ENCODE results near the gene TSG101.

The TSG101 gene

DNA sequence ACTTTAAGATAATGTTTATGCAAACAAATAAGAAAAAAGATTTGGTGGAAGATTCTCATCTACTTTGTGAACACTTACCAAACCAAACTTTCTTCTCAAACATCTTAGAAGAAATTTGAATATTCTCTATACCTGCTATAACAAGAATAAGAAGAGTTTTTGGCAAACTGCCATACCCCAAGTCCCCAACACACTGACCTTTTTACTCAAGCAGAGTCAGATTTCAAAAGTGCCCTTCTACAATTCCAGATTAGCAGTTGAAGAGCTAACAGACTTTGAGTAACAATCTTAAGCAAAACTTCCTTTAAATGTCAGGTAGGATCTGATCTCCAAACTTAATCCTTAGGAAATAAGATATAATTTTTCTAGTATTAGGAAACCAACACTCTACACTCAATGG lies 33.9 kb downstream of the TSG101 start:
- DNase-seq, result no peak

DNA sequence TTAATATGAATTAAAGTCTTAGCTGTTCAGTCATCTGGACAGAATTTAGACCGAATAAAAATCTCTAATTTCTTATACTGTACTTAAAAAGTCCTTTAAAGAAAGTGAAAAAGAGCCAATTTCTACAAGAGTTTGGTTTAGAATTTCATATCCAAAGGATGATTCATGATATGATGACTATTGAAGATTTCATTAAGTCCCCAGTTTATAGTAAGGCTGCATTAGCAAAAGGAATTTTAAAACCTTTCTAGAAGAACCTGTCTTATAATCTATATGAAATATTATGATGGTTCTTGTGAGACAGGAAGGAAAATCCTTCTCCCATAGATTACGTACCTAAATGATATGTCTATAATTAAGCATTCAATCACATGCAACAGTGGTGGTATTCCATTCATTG lies 34.8 kb downstream of the TSG101 start:
- no peak for DNase-seq

DNA sequence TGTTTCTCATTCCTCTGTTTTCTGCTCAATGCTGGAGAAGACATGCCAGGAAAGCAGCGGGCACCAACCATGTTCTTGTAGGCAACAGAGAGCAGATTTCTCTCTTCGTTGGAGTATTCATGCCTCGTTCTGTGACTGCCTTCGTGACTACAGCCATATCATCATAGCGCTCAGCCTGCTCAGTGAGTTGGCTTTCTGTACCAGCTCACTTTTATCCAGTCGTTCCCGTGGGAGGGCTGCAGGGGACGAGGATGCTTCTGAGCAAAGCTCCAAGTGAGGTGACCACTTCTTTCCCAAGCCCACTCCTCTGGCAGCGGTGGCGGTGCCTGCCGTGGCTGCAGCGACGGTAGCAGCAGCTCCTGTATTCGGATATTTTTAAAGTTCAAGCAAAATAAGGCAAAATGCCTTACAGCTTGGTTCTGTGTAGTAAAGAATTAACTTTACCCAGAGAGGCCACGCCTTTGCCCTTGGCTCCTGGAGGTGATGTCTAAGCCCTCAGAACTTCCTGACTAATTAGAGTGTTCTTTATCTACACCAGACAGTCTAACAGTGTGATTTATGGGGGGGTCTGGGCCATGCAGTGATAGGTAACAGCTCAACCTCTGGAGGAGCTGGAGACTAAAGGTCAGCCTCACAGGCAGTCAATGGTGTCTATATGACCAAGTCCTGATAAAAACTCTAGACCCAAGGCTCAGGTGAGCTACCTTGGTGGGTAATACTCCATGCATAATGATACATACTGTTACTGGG lies 35.8 kb downstream of the TSG101 start:
- no peak for DNase-seq

DNA sequence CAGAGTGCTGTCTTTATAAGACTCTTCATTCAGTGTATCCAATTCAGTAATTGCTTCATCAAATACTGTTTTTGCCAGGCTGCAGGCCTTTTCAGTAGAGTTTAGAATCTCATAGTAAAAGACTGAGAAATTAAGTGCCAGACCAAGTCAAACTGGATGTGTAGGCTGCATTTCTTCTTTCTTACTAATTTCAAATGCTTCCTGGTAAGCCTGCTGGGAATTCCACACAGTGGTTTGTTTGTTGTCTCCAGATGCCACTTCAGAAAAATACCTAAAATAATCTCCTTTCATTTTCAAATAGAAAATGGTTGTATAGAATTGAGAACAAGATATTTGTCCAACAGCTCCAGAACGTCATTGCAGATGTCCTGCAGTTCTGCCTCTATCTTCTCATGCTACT lies 36.4 kb downstream of the TSG101 start:
- DNase-seq, result no peak

DNA sequence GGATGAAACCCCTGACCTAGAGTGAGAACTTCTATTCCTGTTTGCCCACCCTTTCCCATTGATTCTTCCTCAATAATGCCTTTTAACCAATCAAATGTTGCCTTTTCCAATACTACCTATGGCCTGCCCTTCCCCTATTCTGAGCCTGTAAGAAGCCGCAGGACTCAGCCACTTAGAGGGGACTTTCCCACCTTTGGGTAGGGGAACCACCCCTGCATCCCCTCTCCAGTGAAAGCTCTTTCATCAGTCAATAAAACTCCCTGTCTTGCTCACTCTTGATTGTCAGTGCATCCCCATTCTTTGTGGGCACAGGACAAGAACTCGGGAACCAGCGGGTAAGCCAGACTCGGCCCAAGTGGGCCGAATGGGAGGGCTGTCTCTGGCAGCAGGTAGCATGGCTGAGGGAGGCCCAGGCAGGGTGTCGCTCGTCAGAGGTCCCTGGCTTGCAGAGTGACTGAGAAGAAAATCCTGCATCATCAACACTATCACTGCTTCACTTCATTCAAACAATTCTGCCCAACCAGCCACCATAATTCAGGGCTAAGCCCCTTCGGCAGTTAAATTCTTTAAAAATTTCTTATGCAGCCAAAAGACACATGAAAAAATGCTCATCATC lies 40.7 kb downstream of the TSG101 start:
- DNase-seq, result no peak

DNA sequence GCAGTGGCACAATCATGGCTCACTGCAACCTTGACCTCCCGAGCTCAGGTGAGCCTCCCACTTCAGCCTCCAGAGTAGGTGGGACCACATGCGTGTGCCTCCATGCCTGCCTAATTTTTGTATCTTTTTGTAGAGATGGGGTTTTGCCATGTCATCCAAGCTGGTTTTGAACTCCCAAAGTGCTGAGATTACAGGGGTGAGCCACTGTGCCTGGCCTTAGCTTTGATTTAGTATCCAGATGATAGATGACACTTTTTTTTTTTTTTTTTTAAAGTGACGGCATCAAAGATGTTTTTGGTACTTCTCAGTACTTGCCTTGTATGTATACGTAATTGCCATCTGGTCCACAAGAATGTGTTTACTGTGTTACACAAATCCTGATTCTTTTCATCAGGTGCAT lies 47.7 kb downstream of the TSG101 start:
- DNase-seq, result no peak

DNA sequence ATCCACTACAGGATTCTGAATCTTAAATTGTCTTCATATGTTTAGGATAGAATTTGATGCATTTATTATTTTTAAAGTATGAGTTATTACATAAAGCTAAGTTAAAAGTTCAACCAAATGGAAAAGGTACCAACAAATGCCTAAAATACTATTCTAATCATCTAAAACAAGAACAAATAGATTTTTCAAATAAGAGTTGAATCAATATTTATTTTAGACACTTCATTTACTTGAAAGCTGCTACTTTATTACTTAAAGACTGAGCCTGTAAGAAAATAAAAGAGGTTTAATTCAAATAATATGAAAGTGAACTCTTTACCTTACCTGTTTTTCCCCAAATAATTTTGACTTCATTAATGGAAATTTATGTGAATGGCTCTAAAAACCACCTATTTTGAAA lies 54.2 kb downstream of the TSG101 start:
- DNase-seq, result no peak

DNA sequence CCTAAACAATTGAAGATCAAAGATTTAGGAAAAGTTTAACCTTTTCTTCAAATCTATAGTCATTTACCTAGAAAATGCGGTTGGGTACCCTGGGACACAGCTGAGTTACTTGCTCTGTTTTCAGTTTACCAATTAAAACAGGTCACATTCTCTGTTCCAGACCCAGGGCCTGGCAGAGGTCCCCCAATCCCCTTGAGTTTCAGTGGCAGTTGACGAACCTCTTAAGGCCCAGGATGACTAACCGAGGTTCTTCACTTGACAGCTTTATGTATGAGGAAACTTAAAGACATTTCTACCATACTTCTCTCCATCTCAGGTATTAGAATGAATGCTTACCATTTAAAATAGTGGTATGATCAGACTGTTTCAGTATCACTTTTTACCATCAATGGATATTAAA lies 54.7 kb downstream of the TSG101 start:
- no peak for DNase-seq

DNA sequence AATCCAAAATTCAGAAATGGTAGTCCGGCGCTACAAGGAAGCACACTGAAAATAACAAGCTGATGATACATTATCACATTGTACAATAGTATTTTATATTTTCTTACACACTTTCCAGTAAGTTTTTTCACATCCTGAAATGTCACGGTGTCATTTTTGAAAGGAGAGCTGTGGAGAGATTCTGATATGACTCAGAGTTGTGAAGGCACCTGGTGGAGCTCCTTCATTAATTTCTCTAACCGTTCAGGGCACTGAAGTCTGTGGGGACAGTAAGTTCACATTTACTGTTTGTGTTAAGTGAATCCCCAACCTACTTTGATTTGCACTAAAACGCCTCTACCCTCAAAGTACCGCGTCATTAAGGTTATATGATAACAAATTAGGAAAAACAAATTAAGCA lies 57.8 kb downstream of the TSG101 start:
- DNase-seq, result no peak

DNA sequence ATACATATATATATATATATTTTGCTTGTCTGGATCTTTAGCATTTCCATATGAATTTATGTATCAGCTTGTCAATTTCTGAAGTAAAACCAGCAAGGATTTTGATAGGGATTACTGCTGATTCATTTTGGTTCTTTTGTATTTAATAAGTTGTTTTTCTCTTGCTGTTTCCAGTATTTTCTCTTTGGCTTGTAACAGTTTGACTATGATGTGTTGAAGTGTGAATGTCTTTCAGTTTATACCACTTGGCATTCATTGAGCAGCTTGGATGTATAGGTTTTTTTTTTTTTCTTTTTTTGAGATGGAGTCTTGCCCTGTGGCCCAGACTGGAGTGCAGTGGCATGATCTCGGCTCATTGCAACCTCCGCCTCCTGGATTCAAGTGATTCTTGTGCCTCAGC lies 58.7 kb downstream of the TSG101 start:
- no peak for DNase-seq

DNA sequence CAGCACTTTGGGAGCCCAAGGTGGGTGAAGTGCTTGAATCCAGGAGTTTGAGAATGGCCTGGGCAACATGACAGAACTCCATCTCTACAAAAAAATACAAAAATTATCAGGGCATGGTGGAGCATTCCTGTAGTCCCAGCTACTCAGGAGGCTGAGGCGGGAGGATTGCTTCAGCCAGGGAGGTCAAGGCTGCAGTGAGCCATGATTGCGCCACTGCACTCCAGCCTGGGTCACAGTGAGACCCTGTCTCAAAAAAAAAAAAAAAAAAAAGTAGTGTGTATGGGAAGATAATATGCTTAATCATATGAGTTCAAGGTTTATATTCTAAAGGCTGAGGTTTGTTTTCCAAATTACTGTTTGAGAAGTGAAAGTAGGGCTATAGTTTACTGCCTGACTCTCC lies 60.3 kb downstream of the TSG101 start:
- DNase-seq, result no peak

DNA sequence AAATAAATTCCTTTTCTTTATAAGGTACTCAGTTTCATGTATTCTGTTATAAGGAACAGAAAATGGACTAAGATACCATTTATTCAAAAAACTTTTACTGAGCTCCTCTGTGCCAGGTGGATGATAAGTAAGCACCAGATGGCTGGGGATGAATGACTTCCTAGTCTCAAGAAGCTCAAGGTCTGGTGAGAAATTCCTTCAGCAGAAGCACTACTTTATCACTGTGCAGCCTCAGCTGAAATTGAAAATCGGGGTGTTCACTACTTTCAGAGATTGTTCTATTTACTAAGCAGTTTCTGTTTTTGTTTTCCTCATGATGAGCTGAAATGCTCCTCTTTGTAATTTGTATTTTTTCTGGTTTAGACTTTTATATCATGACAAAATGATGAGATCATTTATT lies 63.3 kb downstream of the TSG101 start:
- DNase-seq, result no peak

DNA sequence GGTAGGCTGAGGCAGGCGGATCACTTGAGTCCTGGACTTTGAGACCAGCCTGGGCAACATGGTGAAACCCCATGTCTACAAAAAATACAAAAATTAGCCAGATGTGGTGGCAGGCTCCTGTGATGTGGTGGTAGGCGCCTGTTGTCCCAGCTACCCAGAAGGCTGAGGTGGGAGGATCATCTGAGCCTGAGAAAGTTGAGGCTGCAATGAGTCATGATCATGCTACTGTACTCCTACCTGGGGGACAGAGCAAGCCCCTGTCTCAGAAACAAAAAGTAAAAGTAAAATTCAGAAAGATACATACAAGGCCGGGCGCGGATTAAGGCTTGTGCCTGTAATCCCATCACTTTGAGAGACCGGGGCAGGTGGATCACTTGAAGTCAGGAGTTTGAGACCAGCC lies 64.8 kb downstream of the TSG101 start:
- DNase-seq, result no peak

DNA sequence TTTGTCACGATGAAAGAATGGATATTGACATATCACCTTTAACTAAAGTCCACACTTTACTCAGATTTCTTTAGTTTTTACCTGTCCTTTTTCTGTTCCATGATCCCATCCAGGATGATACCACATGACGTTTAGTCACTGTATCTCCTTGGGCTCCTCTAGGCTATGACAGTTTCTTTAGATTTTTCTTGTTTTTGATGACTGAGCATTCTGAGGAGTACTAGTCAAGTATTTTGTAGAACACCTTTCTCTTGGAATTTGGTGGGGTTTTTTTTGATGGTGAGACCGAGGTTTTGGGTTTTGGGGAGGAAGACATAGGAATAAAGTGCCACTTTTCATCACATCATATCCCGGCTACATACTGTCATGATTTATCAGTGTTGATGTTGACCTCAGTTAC lies 67.1 kb downstream of the TSG101 start:
- no peak for DNase-seq

DNA sequence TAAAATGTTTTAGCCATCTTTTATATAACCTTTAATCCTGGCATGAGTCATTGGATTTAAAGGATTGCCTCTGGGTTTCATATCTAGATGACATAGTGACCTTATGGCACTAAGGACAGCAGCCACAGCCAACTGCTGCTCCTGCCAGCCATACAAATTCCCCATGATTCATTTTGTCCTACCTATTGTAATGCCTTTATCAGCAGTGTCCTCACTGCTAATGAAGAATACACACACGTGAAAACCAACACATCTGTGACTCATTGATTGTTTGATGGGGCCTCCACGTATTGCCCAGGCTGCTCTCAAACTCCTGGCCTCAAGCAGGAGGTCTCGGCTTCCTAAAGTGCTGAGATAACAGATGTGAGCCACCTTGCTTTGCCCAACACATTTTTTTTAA lies 69.3 kb downstream of the TSG101 start:
- DNase-seq, result no peak

DNA sequence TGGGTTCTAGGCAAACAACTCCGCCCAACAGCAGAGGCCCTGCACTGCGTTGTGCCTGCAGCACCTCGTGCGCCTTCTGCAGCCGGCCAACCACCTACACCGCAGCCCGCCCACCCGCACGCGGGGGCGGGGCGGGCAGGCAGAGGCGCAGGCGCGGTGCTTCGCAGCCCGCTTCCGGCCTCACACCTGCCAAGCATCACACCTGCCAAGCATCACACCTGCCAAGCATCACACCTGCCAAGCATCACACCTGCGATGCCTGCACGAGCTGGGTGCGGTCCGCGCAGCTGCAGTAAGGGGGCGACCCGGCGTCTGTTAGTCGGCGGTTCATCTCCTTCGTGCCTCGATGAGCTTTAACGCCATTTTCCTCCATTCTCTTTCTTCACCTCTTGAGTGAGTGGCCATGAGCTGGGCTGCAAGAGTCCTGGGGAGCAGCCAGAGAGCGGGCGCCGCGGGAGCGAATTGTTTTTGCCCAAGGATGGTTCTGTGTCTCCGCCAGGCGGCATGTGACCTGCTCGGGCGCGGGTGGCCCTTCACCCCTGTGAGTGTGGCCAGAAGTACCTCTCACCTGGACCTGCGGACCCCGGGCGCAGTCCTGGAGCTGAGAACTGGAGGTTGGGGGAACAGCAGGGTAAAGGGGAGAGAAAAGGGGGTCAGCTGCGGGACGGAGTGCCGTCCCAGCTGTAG lies 70.9 kb downstream of the TSG101 start, which contains the start of gene LDHAL6A:
Gene LDHAL6A, plus strand, starts transcription at position 171 of the 687 bp plus-strand sequence. CDS start 825 bp downstream, outside the sequence.
- no peak for DNase-seq

DNA sequence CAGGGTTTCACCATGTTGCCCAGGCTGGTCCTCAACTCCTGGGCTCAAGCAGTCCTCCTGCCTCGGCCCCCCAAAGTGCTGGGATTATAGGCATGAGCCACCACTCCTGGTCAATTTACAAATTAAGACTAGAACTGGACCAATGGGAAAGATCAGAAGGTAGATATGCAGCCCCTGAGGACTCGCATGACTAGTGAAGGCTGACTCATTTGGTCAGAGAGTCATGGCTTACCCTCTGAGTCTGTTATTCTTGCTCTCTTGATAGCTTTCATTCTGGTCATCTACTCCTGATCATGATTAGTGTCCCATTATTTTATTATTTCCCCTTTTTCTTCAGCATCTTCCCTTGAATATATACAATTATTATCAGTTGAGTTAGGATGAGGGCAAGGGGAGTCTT lies 73.8 kb downstream of the TSG101 start:
- no peak for DNase-seq

DNA sequence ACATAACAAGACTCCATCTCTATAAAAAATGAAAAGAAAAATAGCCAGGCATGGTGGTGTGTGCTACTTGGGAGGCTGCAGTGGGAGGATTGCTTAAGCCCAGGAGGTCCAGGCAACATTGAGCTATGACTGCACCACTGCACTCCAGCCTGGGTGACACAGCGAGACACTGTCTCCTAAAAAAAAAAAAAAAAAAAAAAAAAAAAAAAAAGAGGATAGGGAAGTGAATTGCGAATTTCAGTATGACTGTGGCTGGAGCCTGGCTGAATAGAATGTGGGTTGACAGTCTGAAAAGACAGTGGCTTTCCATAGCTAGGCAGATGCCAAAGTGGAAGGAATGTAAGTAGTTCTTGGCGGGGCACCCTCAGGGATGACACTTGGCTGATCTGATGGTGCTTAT lies 77.5 kb downstream of the TSG101 start:
- DNase-seq, result no peak

DNA sequence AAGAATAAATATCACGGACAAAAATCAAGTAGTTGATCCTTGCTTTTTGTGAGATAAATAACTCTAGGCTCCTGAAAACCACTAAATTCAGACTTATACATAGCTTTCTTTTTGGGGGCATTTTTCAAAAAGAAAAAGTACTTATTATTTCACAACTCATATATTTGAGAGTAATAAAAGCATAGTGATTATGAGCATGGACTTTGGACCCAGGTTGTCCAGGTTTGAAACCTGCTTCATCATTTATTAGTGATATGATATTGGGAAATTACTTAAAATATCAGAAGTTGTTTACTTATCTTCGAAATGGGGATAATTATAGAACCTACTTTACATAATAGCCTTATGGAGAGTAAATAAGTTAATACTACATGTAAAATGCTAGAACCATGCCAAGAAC lies 88.1 kb downstream of the TSG101 start:
- DNase-seq, result no peak

Data from NCI-H1436 (cell line).